Measurements from ENCODE around the gene COL4A2.

GRCh38 chr13:110486061-110486715, 179.1 kb downstream of the COL4A2 start:
- no peak for TF ChIP-seq BHLHE40 (IDR thresholded peaks at IDR 0.05; ENCODE audit: borderline replicate concordance)
- TF ChIP-seq SP1 (IDR thresholded peaks at IDR 0.05): no peak
